CD14-positive monocyte (primary cell): ENCODE results near the gene LRPPRC. TPM values are rescaled to one million over a fixed set of nuclear protein-coding genes. Genes with fewer than 3 reads are reported as not detected.

Source experiments
- DNase-seq, 3 donors: peaks; one replicate each; pipeline ENCODE4 v3.0.0-alpha.2; 2011 to 2022
- H2AFZ ChIP-seq: 2 replicates; pipeline ENCODE4 v1.6.0; 2012; ENCODE audit warnings: mild to moderate bottlenecking, low read depth, low read length, inconsistent platforms; ENCODE audit not compliant: insufficient read depth, poor library complexity, severe bottlenecking
- H3K27ac ChIP-seq, 2 donors: 1 replicate in 1 of 2; 2 replicates in 1 of 2; pipeline ENCODE4 v1.5.1; 2012 to 2013; ENCODE audit warnings: low read length in 2 of 2, control low read depth in 1 of 2, inconsistent platforms in 1 of 2, low read depth in 1 of 2, mild to moderate bottlenecking in 1 of 2
- H3K27me3 ChIP-seq, 2 donors: one replicate each; pipeline versions ENCODE4 v1.6.0 to v1.6.1; 2011 to 2013; ENCODE audit warnings: low read length in 2 of 2; ENCODE audit not compliant: control insufficient read depth in 2 of 2, insufficient read depth in 2 of 2
- H3K36me3 ChIP-seq, 2 donors: replicated peaks in 1 of 2; 1 replicate in 1 of 2; 2 replicates in 1 of 2; pipeline versions ENCODE4 v1.5.1 to v1.6.1; 2012 to 2013; ENCODE audit warnings: low read length in 2 of 2, control low read depth in 1 of 2, inconsistent platforms in 1 of 2, mild to moderate bottlenecking in 1 of 2; ENCODE audit not compliant: insufficient read depth in 2 of 2, control insufficient read depth in 1 of 2
- H3K4me1 ChIP-seq, 2 donors: 1 replicate in 1 of 2; 2 replicates in 1 of 2; pipeline versions ENCODE4 v1.5.1 to v1.6.1; 2012 to 2013; ENCODE audit warnings: low read length in 2 of 2, control low read depth in 1 of 2, inconsistent platforms in 1 of 2, mild to moderate bottlenecking in 1 of 2, moderate library complexity in 1 of 2; ENCODE audit not compliant: insufficient read depth in 2 of 2, control insufficient read depth in 1 of 2
- H3K4me2 ChIP-seq: replicated peaks from 2 replicates; pipeline ENCODE3; 2012; ENCODE audit warnings: low read length, moderate library complexity, mild to moderate bottlenecking; ENCODE audit not compliant: poor library complexity, severe bottlenecking; ENCODE audit errors: extremely low read depth
- H3K4me3 ChIP-seq, 3 experiments: fragments of 200-600 bp in 1 of 3; sonication (generic) in 1 of 3; replicated peaks in 1 of 3; 1 replicate in 2 of 3; 2 replicates in 1 of 3; pipeline ENCODE4 v1.5.1; 2011 to 2013; ENCODE audit warnings: low read length in 3 of 3, mild to moderate bottlenecking in 3 of 3, control low read depth in 2 of 3, low read depth in 2 of 3, inconsistent platforms in 1 of 3, moderate library complexity in 1 of 3
- H3K79me2 ChIP-seq: 2 replicates; pipeline ENCODE4 v1.6.0; 2012; ENCODE audit warnings: mild to moderate bottlenecking, control low read depth, inconsistent platforms, low read length, moderate library complexity; ENCODE audit not compliant: insufficient read depth
- H3K9ac ChIP-seq: 2 replicates; pipeline ENCODE4 v1.6.0; 2017; ENCODE audit warnings: low read length, mild to moderate bottlenecking; ENCODE audit not compliant: insufficient read depth, poor library complexity, severe bottlenecking
- H3K9me3 ChIP-seq, 2 donors: replicated peaks in 1 of 2; 1 replicate in 1 of 2; 2 replicates in 1 of 2; pipeline versions ENCODE4 v1.5.1 to v1.6.1; 2012 to 2013; ENCODE audit warnings: low read length in 2 of 2, control low read depth in 1 of 2; ENCODE audit not compliant: control insufficient read depth in 1 of 2, insufficient read depth in 1 of 2
- H4K20me1 ChIP-seq: 2 replicates; pipeline ENCODE4 v1.6.0; 2012; ENCODE audit warnings: mild to moderate bottlenecking, low read length, control low read depth, moderate library complexity; ENCODE audit not compliant: insufficient read depth
- H3K27ac Mint-ChIP-seq, 7 donors: one replicate each; pipeline ENCODE4 v1.8.0; 2020; ENCODE audit warnings: mild to moderate bottlenecking in 7 of 7, mixed read lengths in 7 of 7, moderate library complexity in 6 of 7, inconsistent platforms in 2 of 7
- H3K27me3 Mint-ChIP-seq, 3 donors: one replicate each; pipeline ENCODE4 v1.8.0; 2021 to 2022; ENCODE audit warnings: low read depth in 3 of 3, mild to moderate bottlenecking in 3 of 3, mixed read lengths in 3 of 3, moderate library complexity in 3 of 3, inconsistent platforms in 1 of 3
- H3K36me3 Mint-ChIP-seq, 2 donors: one replicate each; pipeline ENCODE4 v1.8.0; 2020; ENCODE audit warnings: mixed read lengths in 2 of 2, inconsistent platforms in 1 of 2, mild to moderate bottlenecking in 1 of 2
- H3K4me1 Mint-ChIP-seq: one replicate; pipeline ENCODE4 v1.8.0; 2020; ENCODE audit warnings: mild to moderate bottlenecking, mixed read lengths
- H3K4me3 Mint-ChIP-seq, 2 donors: one replicate each; pipeline ENCODE4 v1.8.0; 2020; ENCODE audit warnings: mild to moderate bottlenecking in 2 of 2, mixed read lengths in 2 of 2, moderate library complexity in 1 of 2
- H3K9me3 Mint-ChIP-seq, 7 donors: one replicate each; pipeline ENCODE4 v1.8.0; 2020 to 2022; ENCODE audit warnings: mixed read lengths in 7 of 7, mild to moderate bottlenecking in 6 of 7, moderate library complexity in 6 of 7, inconsistent platforms in 2 of 7
- WGBS: methylation state at CpG from one replicate; pipeline ENCODE4 v1.1.5; 2013; ENCODE audit warnings: missing lambda C conversion rate; ENCODE audit not compliant: insufficient coverage; 5-methylcytosine and 5-hydroxymethylcytosine counted together
- intact Hi-C, 2 donors: fragments of 100-400 bp; cut with micrococcal nuclease; formaldehyde crosslinking; loops; one replicate each; pipeline versions ENCODE4 v1.15.0 to v1.15.1; 2023
- polyA plus RNA-seq, 3 donors: library from polyadenylated mRNA; depleted of rRNA in 1 of 3; unstranded in 2 of 3; stranded (reverse) in 1 of 3; fragments of 300-500 nt in 2 of 3; fragments of >200 nt in 1 of 3; fragmentation: Illumina TruSeq in 2 of 3; gene quantifications; 1 replicate in 2 of 3; 2 replicates in 1 of 3; pipeline ENCODE4 v1.2.3, GENCODE V29; 2012 to 2021
- TF ChIP-seq, protein P1 (sequence below): fragments of 200-600 bp; IDR thresholded peaks from one replicate; pipeline ENCODE4 v1.8.0; 2022; ENCODE audit warnings: antibody characterized with exemption, mild to moderate bottlenecking

Gene LRPPRC
- polyA plus RNA-seq, 3 donors, result 15.5 to 25.0 (median 24.8) TPM

DNA sequence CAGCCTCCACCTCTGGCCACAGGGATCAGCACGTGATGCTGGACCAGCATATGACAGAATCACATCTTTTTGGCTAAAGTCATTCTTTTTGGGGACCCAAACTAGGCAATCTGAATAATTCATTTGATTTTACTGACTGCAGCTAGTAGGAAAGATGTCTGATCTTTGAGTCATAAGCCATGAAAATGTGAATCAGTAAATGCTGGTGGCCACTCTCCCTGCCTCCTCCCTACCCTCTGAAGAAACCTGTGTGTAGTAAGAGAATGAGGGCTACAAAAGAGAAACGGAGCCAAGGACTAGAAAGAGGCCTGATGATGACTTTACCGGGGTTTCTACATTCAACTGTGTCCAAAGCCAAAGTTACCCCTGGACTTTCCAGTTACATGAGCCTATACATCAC lies 10.1 kb upstream of the LRPPRC start:
- H3K27ac Mint-ChIP-seq, result no peak overlapping the region
- Histone ChIP-seq H3K27me3 (no peaks in the 10 kb centered on the region), H4K20me1 (no peaks in the 10 kb centered on the region), H3K9ac (no peak overlapping the region), H3K4me1 (no peaks in the 10 kb centered on the region), H2AFZ (no peak overlapping the region), H3K4me3 (no peak overlapping the region), H3K27ac (no peak overlapping the region), H3K9me3 (no peaks in the 10 kb centered on the region), H3K36me3 (no peaks in the 10 kb centered on the region), H3K79me2 (no peaks in the 10 kb centered on the region), H3K4me2 (no peak overlapping the region)
- no peaks in the 10 kb centered on the region for H3K36me3 Mint-ChIP-seq
- H3K4me1 Mint-ChIP-seq, result peaks cover 8% of the 10 kb centered on the region
- TF ChIP-seq, protein P1, sequence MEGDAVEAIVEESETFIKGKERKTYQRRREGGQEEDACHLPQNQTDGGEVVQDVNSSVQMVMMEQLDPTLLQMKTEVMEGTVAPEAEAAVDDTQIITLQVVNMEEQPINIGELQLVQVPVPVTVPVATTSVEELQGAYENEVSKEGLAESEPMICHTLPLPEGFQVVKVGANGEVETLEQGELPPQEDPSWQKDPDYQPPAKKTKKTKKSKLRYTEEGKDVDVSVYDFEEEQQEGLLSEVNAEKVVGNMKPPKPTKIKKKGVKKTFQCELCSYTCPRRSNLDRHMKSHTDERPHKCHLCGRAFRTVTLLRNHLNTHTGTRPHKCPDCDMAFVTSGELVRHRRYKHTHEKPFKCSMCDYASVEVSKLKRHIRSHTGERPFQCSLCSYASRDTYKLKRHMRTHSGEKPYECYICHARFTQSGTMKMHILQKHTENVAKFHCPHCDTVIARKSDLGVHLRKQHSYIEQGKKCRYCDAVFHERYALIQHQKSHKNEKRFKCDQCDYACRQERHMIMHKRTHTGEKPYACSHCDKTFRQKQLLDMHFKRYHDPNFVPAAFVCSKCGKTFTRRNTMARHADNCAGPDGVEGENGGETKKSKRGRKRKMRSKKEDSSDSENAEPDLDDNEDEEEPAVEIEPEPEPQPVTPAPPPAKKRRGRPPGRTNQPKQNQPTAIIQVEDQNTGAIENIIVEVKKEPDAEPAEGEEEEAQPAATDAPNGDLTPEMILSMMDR, result no peak
- DNase-seq, result no peak
- intact Hi-C loops, result no loop called here
- peaks cover 0 to 4% (median 0%) of the 10 kb centered on the region in 7 donors for H3K9me3 Mint-ChIP-seq
- peaks cover 5 to 17% (median 8%) of the 10 kb centered on the region in 3 donors for H3K27me3 Mint-ChIP-seq
- no peak overlapping the region for H3K4me3 Mint-ChIP-seq
- WGBS, result 83% methylated on average over 1 of the region's 3 CpGs

DNA sequence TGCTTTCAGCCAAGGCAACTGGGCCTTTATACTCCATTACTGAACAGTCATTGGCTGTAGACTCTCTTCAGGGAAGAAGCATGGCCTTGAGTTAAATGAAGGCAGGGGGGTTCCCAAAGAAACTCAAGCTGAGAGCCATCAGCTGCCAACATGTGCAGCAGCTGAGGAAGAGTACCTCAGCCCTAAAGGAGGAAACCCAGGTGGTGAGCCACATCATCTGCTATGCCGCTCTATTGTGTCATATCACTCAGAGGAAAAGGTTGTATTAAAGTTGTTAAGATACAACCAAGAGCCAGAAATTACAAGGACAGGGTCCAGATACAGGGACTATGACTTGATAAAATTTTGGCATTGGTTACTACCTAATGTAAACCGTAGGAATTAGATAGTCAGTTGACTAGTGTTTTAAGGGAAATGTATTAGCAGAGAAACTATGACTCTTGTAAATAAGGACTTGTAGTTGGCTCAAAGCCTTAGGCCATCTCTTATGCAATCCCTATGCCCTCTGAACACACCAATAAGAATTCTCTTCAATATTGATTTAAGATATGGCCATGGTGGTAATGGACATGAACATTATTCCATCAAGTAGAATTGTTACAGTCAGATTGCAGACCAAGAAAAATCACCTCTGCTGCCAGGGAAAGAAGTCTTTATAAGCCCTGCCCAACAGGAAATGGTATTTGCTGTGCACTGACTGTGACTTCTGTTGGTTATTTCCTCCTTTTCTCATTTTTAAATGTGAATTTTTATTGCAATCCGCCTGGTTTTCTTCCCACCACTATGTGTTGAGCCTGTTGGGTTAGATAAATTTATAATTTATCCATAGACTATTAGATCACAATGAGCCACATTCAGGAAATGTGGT lies 9.2 kb upstream of the LRPPRC start:
- no peak overlapping the region for H3K4me2 ChIP-seq
- H3K27me3 Mint-ChIP-seq, result peaks cover 1 to 14% (median 13%) of the 10 kb centered on the region in 3 donors
- intact Hi-C loops, result no loop called here
- H3K4me1 ChIP-seq, result no peaks in the 10 kb centered on the region
- H3K4me1 Mint-ChIP-seq, result peaks cover 8% of the 10 kb centered on the region
- H3K36me3 ChIP-seq, result no peaks in the 10 kb centered on the region
- no peaks in the 10 kb centered on the region for H3K36me3 Mint-ChIP-seq
- WGBS, result 67% methylated on average over 1 of the region's 3 CpGs
- no peak overlapping the region for H3K27ac Mint-ChIP-seq
- no peak overlapping the region for H3K4me3 ChIP-seq
- no peak overlapping the region for H3K27ac ChIP-seq
- H3K9me3 Mint-ChIP-seq, result peaks cover 0 to 4% (median 0%) of the 10 kb centered on the region in 7 donors
- H2AFZ ChIP-seq, result no peak overlapping the region
- H3K9ac ChIP-seq, result no peak overlapping the region
- H3K9me3 ChIP-seq, result no peaks in the 10 kb centered on the region
- no peaks in the 10 kb centered on the region for H3K27me3 ChIP-seq
- TF ChIP-seq, protein P1, result no peak
- no peak overlapping the region for H3K4me3 Mint-ChIP-seq
- no peak for DNase-seq
- H3K79me2 ChIP-seq, result no peaks in the 10 kb centered on the region
- H4K20me1 ChIP-seq, result no peaks in the 10 kb centered on the region
